H1 (cell line): ENCODE results near the gene BEST2. TPM values are rescaled to one million over a fixed set of nuclear protein-coding genes. Genes with fewer than 3 reads are reported as not detected.
A peak's percentile ranks its signal among the peaks of the same experiment; 100 is the strongest.
"Not testable (repeated sequence)": the region's sequence is repeated elsewhere in the genome, so short reads cannot be mapped to it uniquely, and the experiment has no call there.

Experiments
- CTCF ChIA-PET: fragments of 300-600 bp; sonication (Branson Sonifier 250); formaldehyde crosslinking; loops from one replicate; lab custom pipeline; 2021; ENCODE audit not compliant: partially characterized antibody; lab: Charles Lee
- POLR2A ChIA-PET: fragments of 300-600 bp; sonication (Branson Sonifier 250); formaldehyde crosslinking; loops from one replicate; lab custom pipeline; 2021; ENCODE audit warnings: inconsistent platforms; ENCODE audit not compliant: partially characterized antibody; lab: Charles Lee
- DNase-seq, 2 experiments: peaks; one replicate each; pipeline versions ENCODE4 v3.0.0 to v3.0.0-alpha.2; 2010 to 2022; ENCODE audit warnings: low spot score in 2 of 2, low read depth in 1 of 2, mixed read lengths in 1 of 2
- FAIRE-seq: peaks from 2 replicates; lab custom pipeline; 2011; peaks lifted over from hg19 to GRCh38; lab: Jason Lieb, UNC
- H2AFZ ChIP-seq: 2 replicates; pipeline ENCODE4 v1.8.1; 2012; ENCODE audit warnings: low read length, inconsistent platforms
- H2AK5ac ChIP-seq: 2 replicates; pipeline ENCODE4 v1.6.1; 2013; ENCODE audit warnings: low read depth, low read length
- H2BK120ac ChIP-seq: replicated peaks from 2 replicates; pipeline ENCODE3; 2013; ENCODE audit warnings: low read depth, low read length, inconsistent platforms
- H2BK12ac ChIP-seq: 2 replicates; pipeline ENCODE4 v1.6.1; 2013; ENCODE audit warnings: low read depth, low read length
- H2BK15ac ChIP-seq: 2 replicates; pipeline ENCODE4 v1.6.1; 2013; ENCODE audit warnings: low read length
- H2BK20ac ChIP-seq: 2 replicates; pipeline ENCODE4 v1.6.1; 2013; ENCODE audit warnings: low read length
- H2BK5ac ChIP-seq: 2 replicates; pipeline ENCODE4 v1.6.1; 2013; ENCODE audit warnings: low read depth, low read length
- H3K14ac ChIP-seq: 2 replicates; pipeline ENCODE4 v1.6.1; 2013; ENCODE audit warnings: inconsistent platforms; ENCODE audit not compliant: insufficient read length
- H3K18ac ChIP-seq: 2 replicates; pipeline ENCODE4 v1.6.1; 2013; ENCODE audit warnings: low read length; ENCODE audit errors: extremely low read depth
- H3K23ac ChIP-seq: 2 replicates; pipeline ENCODE4 v1.6.1; 2013; ENCODE audit warnings: inconsistent platforms; ENCODE audit not compliant: insufficient read length
- H3K23me2 ChIP-seq: 2 replicates; pipeline ENCODE4 v1.6.1; 2013; ENCODE audit warnings: low read depth, low read length
- H3K27ac ChIP-seq: 2 replicates; pipeline ENCODE4 v1.6.1; 2011; ENCODE audit warnings: low read depth, low read length, inconsistent platforms
- H3K27me3 ChIP-seq, 4 experiments: replicated peaks in 1 of 4; 1 replicate in 1 of 4; 2 replicates in 3 of 4; pipeline versions ENCODE4 v1.6.1 to v1.8.1; 2011 to 2013; ENCODE audit warnings: low read length in 3 of 4, mild to moderate bottlenecking in 3 of 4, inconsistent platforms in 2 of 4, mixed read lengths in 2 of 4, moderate library complexity in 1 of 4; ENCODE audit not compliant: control insufficient read depth in 3 of 4, insufficient read depth in 3 of 4; ENCODE audit errors: extremely low read depth in 1 of 4
- H3K36me3 ChIP-seq, 4 experiments: 2 replicates each; pipeline versions ENCODE4 v1.6.1 to v1.8.1; 2011 to 2013; ENCODE audit warnings: mild to moderate bottlenecking in 4 of 4, low read length in 3 of 4, moderate library complexity in 2 of 4, control low read depth in 1 of 4, inconsistent platforms in 1 of 4; ENCODE audit not compliant: insufficient read depth in 4 of 4, control insufficient read depth in 2 of 4
- H3K4ac ChIP-seq: replicated peaks from 2 replicates; pipeline ENCODE3; 2013; ENCODE audit warnings: low read length, low read depth, mixed read lengths, inconsistent platforms; ENCODE audit not compliant: insufficient read length
- H3K4me1 ChIP-seq, 4 experiments: replicated peaks in 1 of 4; 1 replicate in 1 of 4; 2 replicates in 3 of 4; pipeline versions ENCODE4 v1.6.1 to v1.8.1; 2011 to 2013; ENCODE audit warnings: low read length in 3 of 4, inconsistent platforms in 2 of 4, mixed read lengths in 1 of 4; ENCODE audit not compliant: insufficient read depth in 4 of 4, control insufficient read depth in 3 of 4
- H3K4me2 ChIP-seq, 2 experiments: 2 replicates each; pipeline versions ENCODE4 v1.6.1 to v1.8.1; 2011 to 2013; ENCODE audit warnings: low read depth in 2 of 2, low read length in 2 of 2, control low read depth in 1 of 2, inconsistent platforms in 1 of 2, mild to moderate bottlenecking in 1 of 2; ENCODE audit not compliant: insufficient read depth in 1 of 2
- H3K4me3 ChIP-seq, 4 experiments: fragments of 200-600, 300-600 bp in 1 of 4; sonication (generic), shearing (Covaris generic), sonication (Bioruptor Twin) in 1 of 4; 2 replicates each; pipeline versions ENCODE4 v1.5.1 to v1.8.1; 2011 to 2016; ENCODE audit warnings: low read length in 4 of 4, low read depth in 3 of 4, control low read depth in 2 of 4, inconsistent platforms in 2 of 4, mild to moderate bottlenecking in 2 of 4, mixed read lengths in 1 of 4, moderate library complexity in 1 of 4; ENCODE audit not compliant: insufficient read depth in 2 of 4; ENCODE audit errors: extremely low read depth in 1 of 4
- H3K56ac ChIP-seq: replicated peaks from 2 replicates; pipeline ENCODE3; 2013; ENCODE audit warnings: low read depth, mild to moderate bottlenecking, mixed read lengths, low read length, inconsistent platforms; ENCODE audit not compliant: insufficient read length
- H3K79me1 ChIP-seq: 2 replicates; pipeline ENCODE4 v1.6.1; 2013; ENCODE audit warnings: low read depth, low read length, control low read depth
- H3K79me2 ChIP-seq, 2 experiments: 2 replicates each; pipeline versions ENCODE4 v1.6.1 to v1.8.1; 2012 to 2013; ENCODE audit warnings: low read length in 2 of 2, mild to moderate bottlenecking in 2 of 2, inconsistent platforms in 1 of 2; ENCODE audit not compliant: insufficient read depth in 2 of 2, control insufficient read depth in 1 of 2
- H3K9ac ChIP-seq, 4 experiments: replicated peaks in 1 of 4; 1 replicate in 1 of 4; 2 replicates in 3 of 4; pipeline versions ENCODE4 v1.6.1 to v1.8.1; 2011 to 2013; ENCODE audit warnings: low read depth in 3 of 4, low read length in 3 of 4, control low read depth in 2 of 4, mild to moderate bottlenecking in 2 of 4, moderate library complexity in 2 of 4, inconsistent platforms in 1 of 4; ENCODE audit errors: extremely low read depth in 1 of 4
- H3K9me3 ChIP-seq, 2 experiments: 2 replicates each; pipeline versions ENCODE4 v1.6.1 to v1.8.1; 2012 to 2013; ENCODE audit warnings: mild to moderate bottlenecking in 2 of 2, moderate library complexity in 2 of 2, control low read depth in 1 of 2, inconsistent platforms in 1 of 2, low read depth in 1 of 2, low read length in 1 of 2, mixed read lengths in 1 of 2; ENCODE audit not compliant: insufficient read depth in 2 of 2
- H4K20me1 ChIP-seq, 2 experiments: replicated peaks in 1 of 2; 2 replicates each; pipeline versions ENCODE3 to v1.8.1; 2011 to 2013; ENCODE audit warnings: inconsistent platforms in 2 of 2, low read length in 2 of 2, mild to moderate bottlenecking in 1 of 2; ENCODE audit not compliant: insufficient read depth in 2 of 2, control insufficient read depth in 1 of 2
- H4K5ac ChIP-seq: 2 replicates; pipeline ENCODE4 v1.6.1; 2013; ENCODE audit warnings: low read length, low read depth, mixed read lengths, inconsistent platforms; ENCODE audit not compliant: insufficient read length
- H4K8ac ChIP-seq: 2 replicates; pipeline ENCODE4 v1.8.0; 2013; ENCODE audit warnings: mild to moderate bottlenecking, moderate library complexity, low read length, inconsistent platforms; ENCODE audit not compliant: insufficient read depth; ENCODE audit errors: extremely low read depth
- H4K91ac ChIP-seq: replicated peaks from 2 replicates; pipeline ENCODE3; 2013; ENCODE audit warnings: low read length, mixed read lengths, inconsistent platforms; ENCODE audit not compliant: insufficient read length
- CHD2 ChIP-seq: IDR thresholded peaks from 2 replicates; pipeline ENCODE4 v1.6.1; 2012; ENCODE audit warnings: low read length, improper control_type of control experiment
- EP300 ChIP-seq, 2 experiments: IDR thresholded peaks; 1 replicate in 1 of 2; 2 replicates in 1 of 2; pipeline ENCODE4 v1.6.1; 2011 to 2012; ENCODE audit warnings: low read depth in 2 of 2, low read length in 2 of 2, mild to moderate bottlenecking in 2 of 2, borderline replicate concordance in 1 of 2, inconsistent platforms in 1 of 2, moderate library complexity in 1 of 2
- GTF2F1 ChIP-seq: IDR thresholded peaks from 2 replicates; pipeline ENCODE4 v1.6.1; 2012; ENCODE audit warnings: low read depth, low read length, improper control_type of control experiment, borderline replicate concordance
- KDM4A ChIP-seq: IDR thresholded peaks from one replicate; pipeline ENCODE4 v1.7.1; 2012; ENCODE audit warnings: low read depth, mild to moderate bottlenecking, moderate library complexity, low read length, inconsistent platforms; ENCODE audit not compliant: severe bottlenecking
- NANOG ChIP-seq: IDR thresholded peaks from 2 replicates; pipeline ENCODE4 v1.6.1; 2011; ENCODE audit warnings: low read length, low read depth, mild to moderate bottlenecking, inconsistent platforms; ENCODE audit not compliant: insufficient read depth, poor library complexity, severe bottlenecking
- POU5F1 ChIP-seq: IDR thresholded peaks from 2 replicates; pipeline ENCODE4 v1.6.1; 2011; ENCODE audit warnings: low read depth, mild to moderate bottlenecking, low read length, moderate library complexity
- SIN3A ChIP-seq, 2 experiments: IDR thresholded peaks in 1 of 2; conservative IDR thresholded peaks in 1 of 2; 2 replicates each; pipeline ENCODE4 v1.6.1; 2011 to 2012; ENCODE audit warnings: low read length in 2 of 2, improper control_type of control experiment in 1 of 2, low read depth in 1 of 2, mild to moderate bottlenecking in 1 of 2
- WGBS, 2 experiments: shearing (Covaris generic) in 1 of 2; methylation state at CpG; one replicate each; pipeline versions ENCODE4 v1.1.6 to v1.1.7; 2013 to 2015; ENCODE audit warnings: low lambda C conversion rate in 2 of 2, mixed read lengths in 2 of 2, inconsistent platforms in 1 of 2, low coverage in 1 of 2, missing lambda C conversion rate in 1 of 2; ENCODE audit not compliant: insufficient replicate concordance in 2 of 2, insufficient coverage in 1 of 2, insufficient read length in 1 of 2; ENCODE audit errors: extremely low coverage in 1 of 2, missing lambda C conversion rate in 1 of 2; 5-methylcytosine and 5-hydroxymethylcytosine counted together
- polyA plus RNA-seq, 7 experiments: library from polyadenylated mRNA; depleted of rRNA in 3 of 7; stranded (reverse) in 5 of 7; unstranded in 2 of 7; fragments of >200 nt in 5 of 7; fragments of 200-250 nt in 2 of 7; gene quantifications; 1 replicate in 5 of 7; 2 replicates in 1 of 7; 4 replicates in 1 of 7; pipeline versions ENCODE4 v1.2.1 to v1.2.3, GENCODE V29; 2011 to 2013; ENCODE audit warnings: missing spikeins in 2 of 7, mixed read lengths in 2 of 7
- total RNA-seq: library from RNA; stranded (reverse); fragmentation: NEBNext Ultra II Directional; extraction: Animal tissue kit (Norgen Biotek cat#: 25700); gene quantifications from 2 replicates; pipeline ENCODE4 v1.2.1, GENCODE V29; 2021

The BEST2 gene
- total and polyA plus RNA-seq, 2 of the 8 experiments (the other 6 are each of a cell fraction or from before 2014, with no cell fraction given): 4.6 to 7.3 TPM

- TF ChIP-seq POU5F1 (no peak), GTF2F1 (0 out of 2 replicates have a peak, but pooled peaks have one; percentile 16), CHD2 (no peak), SIN3A (conservative IDR thresholded peaks at IDR 0.05 in 1 of 2, IDR thresholded peaks at IDR 0.05 in 1 of 2; ENCODE audit: low read depth in 1 of 2, low read length in 2 of 2) (peak in 1 of 2 experiments; percentile 96; a peak in 2 of 4 replicates), NANOG (no peak), KDM4A (peak; percentile 24), EP300 (IDR thresholded peaks at IDR 0.05; ENCODE audit: borderline replicate concordance in 1 of 2, low read depth in 2 of 2, low read length in 2 of 2) (no peak)
These were observed 27.8 kb upstream of the BEST2 start, which contains the start of gene TNPO2 (continued) for GRCh38 chr19:12723641-12724426.

GRCh38 chr19:12725612-12726011 is 26.0 kb upstream of the BEST2 start:
- H4K91ac ChIP-seq, H3K4ac ChIP-seq, H3K18ac ChIP-seq, FAIRE-seq, H3K56ac ChIP-seq, H3K14ac ChIP-seq, H2AFZ ChIP-seq, H3K9me3 ChIP-seq, H3K4me3 ChIP-seq, H3K27me3 ChIP-seq, H3K4me1 ChIP-seq, H4K5ac ChIP-seq, H4K20me1 ChIP-seq, H2AK5ac ChIP-seq, H2BK120ac ChIP-seq, H3K23me2 ChIP-seq, H3K27ac ChIP-seq, H2BK15ac ChIP-seq, H2BK5ac ChIP-seq, H3K4me2 ChIP-seq, DNase-seq, H4K8ac ChIP-seq, H3K9ac ChIP-seq, H2BK20ac ChIP-seq, H3K23ac ChIP-seq, H2BK12ac ChIP-seq: not testable (repeated sequence)
- H3K36me3 ChIP-seq: peaks cover 4 to 21% (median 7%) of the 10 kb centered on the region in 4 experiments; a peak in 7 of 8 replicates
- CTCF ChIA-PET: interaction anchor here (0.6 to 3.9 kb wide), 4 partner anchors 8 to 165 kb away, joined by 3 to 20 read pairs (median 6); partner anchors contain the start of genes GCDH and TRIR
- peaks cover 13 to 28% of the 10 kb centered on the region in 2 experiments for H3K79me2 ChIP-seq
- POLR2A ChIA-PET: interaction anchor here (1.3 to 6.6 kb wide), 4 partner anchors 11 to 65 kb away, joined by 4 to 44 read pairs (median 8); partner anchors contain the start of genes GET3 and JUNB
- WGBS, 2 experiments: 88% methylated on average over 9 of the region's 10 CpGs; no CpG with 5 or more reads in 1 of the 2 experiments
- peaks cover 11% of the 10 kb centered on the region; the same call in 1 of the 2 replicates for H3K79me1 ChIP-seq
